ENCODE results near the gene ISY1. TPM values are rescaled to one million over a fixed set of nuclear protein-coding genes. Genes with fewer than 3 reads are reported as not detected.
"Not testable (repeated sequence)": the region's sequence is repeated elsewhere in the genome, so short reads cannot be mapped to it uniquely, and the experiment has no call there.

The ISY1 gene
- 10 to 100 TPM; 47.1 to 47.2 TPM for total RNA-seq
- 100 to 1,000 TPM; 101 to 119 (median 107) TPM for polyA plus RNA-seq
- total RNA-seq: 18.1 to 36.8 (median 31.7) reads per million in 6 experiments

DNA sequence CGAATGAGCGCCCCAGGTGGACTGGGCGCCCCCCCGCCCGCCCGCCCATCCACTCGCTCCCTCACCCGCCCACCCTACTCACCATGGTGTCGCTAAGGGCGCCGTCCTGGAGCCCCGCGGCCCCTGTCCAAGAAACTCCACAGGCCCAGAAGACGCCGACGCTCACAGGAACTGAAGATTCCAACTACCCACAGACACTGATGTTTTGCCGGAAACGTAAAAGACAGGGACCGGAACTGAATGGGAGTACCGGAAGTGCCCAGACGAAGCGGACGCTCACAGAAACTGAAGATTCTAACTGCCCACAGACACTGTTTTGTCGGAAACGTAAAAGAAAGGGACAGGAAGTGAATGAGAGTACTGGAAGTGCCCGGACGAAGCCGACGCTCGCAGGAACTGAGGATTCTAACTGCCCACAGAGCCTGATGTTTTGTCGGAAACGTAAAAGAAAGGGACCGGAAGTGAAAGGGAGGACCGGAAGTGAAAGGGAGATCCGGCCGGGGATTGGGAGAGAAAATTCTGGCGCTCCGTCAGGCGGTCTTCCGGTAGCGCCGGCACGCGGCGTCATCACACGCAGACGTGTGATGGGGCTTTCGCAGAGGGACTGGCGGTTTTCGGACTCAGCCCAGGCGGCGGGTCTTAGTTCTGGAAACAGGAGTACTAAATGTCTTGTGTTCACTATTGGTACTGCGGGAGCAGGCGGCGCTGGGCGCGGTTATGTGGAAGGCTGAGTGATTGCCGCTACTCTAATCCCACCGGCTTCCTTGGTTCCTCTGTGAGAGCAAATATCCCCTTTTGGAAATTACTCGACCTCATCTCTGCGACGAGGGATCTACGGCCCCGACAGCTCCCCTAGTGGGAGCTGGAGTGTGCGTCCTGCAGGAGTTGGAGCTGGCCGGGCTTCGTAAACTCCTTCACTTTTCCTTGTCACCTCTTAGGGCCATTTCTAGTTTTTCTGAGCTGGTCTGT is at the start of gene ISY1:
Gene ISY1 (minus strand): TSS at position 173 of the 969 bp plus-strand sequence. CDS start 88 bp downstream, at position 85.
- H3K4me1 Mint-ChIP-seq: peaks cover 12 to 48% (median 36%) of the 10 kb centered on the region in 4 donors

DNA sequence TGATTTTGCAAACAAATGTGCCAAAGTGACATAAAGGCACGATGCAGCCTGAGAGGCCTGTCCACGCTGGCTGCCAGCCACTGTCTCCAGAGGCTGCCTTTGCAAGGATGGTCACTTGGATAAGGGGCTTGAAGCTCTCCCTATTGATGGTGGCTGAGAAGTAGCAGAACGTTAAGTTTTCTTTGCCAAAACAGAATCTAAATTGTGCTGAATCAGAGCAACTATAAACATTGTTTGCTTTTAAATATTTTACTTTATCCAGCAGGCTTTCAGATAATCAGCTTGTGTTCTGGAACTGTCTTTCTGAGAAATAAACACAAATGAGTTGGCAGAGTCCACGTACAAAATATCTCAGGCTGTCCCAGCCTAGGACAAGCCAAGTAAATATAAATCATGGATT is 46.6 kb upstream of the ISY1 start:
- Mint-ChIP-seq H3K4me1 (peaks cover 0 to 3% (median 0%) of the 10 kb centered on the region in 4 donors), H3K27me3 (peaks cover 0 to 2% (median 0%) of the 10 kb centered on the region in 5 donors), H3K36me3 (no peaks in the 10 kb centered on the region), H3K4me3 (no peak overlapping the region), H3K9me3 (no peaks in the 10 kb centered on the region), H3K27ac (no peak overlapping the region)
- ATAC-seq: no peak
- DNase-seq: no peak
- POLR2A ChIA-PET: interaction anchor here (0.6 kb wide), 1 partner anchor 140 kb away, joined by 3 read pairs; no protein-coding TSS in a partner anchor

More for the DNA sequence above, at the start of gene ISY1:
- POLR2A ChIA-PET: interaction anchor here (0.6 to 2.6 kb wide), 15 partner anchors 10 to 191 kb away, joined by 3 to 44 read pairs (median 3); partner anchors contain the start of genes CNBP and COPG1
- peak; percentile 80 to 81 for ATAC-seq
- Mint-ChIP-seq H3K27ac (peak within 1 kb of the TSS; percentile 98 to 100 (median 99)), H3K4me3 (peak within 1 kb of the TSS; percentile 96 to 100 (median 98)), H3K36me3 (peaks cover 0 to 37% (median 8%) of the 10 kb centered on the region in 3 donors), H3K27me3 (no peaks in the 10 kb centered on the region), H3K9me3 (no peaks in the 10 kb centered on the region)
- DNase-seq: peak; percentile 74 to 93 (median 87)

DNA sequence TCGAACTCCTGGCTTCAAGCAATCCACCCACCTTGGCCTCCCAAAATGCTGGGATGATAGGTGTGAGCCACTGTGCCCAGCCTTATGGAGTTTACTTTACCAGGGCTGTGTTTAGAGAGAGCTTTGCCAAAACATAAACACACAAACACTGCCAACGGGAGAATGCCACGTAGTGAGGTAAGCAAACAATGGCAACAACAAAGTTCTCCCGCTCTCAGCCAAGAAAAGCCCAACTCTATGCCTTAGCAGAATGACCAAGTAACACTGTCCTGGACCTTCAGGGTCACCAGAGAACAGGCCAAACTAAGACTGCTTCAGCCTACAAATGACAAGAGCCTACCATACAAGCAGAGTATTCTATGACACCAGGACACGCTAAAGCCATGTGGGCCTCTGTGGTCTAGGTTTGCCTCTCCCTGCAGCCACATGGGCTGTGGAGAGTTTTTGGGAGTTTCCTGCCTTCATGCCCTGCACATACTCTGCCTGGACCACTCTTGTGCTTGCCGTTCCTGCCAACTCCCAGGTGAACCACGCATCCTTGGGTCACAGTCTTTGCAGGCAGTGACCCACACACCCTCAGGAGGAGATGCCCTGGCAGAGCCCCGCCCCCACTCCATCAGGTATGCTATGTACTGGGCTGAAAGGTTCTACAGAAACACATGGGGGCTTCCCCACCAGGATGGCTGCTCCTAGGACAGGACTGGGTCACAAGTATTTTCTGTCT is 44.4 kb upstream of the ISY1 start:
- no peak overlapping the region for H3K4me3 Mint-ChIP-seq
- DNase-seq: no peak
- H3K9me3 Mint-ChIP-seq: no peaks in the 10 kb centered on the region
- H3K27ac Mint-ChIP-seq: peak overlapping the region in 1 of 10 donors; percentile 66
- H3K27me3 Mint-ChIP-seq: peaks cover 0 to 1% (median 0%) of the 10 kb centered on the region in 5 donors
- H3K4me1 Mint-ChIP-seq: peaks cover 0 to 3% (median 0%) of the 10 kb centered on the region in 4 donors
- no peaks in the 10 kb centered on the region for H3K36me3 Mint-ChIP-seq
- ATAC-seq: no peak
- POLR2A ChIA-PET: no interaction called here

DNA sequence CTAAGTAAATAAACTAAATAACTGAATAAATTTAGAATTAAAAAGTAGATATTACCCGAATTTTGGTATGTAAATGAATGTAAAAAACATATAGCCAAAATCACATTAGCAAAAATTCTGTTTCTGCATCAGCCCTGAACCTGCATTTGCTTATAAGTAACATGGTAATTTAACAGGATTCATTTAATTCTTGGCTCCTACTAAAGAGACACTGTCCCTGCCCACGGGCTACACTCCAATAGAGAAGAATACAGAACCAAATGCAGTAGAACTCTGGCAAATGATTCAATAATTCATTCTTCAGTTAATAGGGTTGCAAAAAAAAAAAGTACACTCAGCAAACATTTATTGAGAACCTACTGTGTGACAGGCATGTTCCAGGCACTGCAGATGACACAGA is 43.6 kb upstream of the ISY1 start:
- no peak for ATAC-seq
- no peak overlapping the region for H3K4me3 Mint-ChIP-seq
- H3K9me3 Mint-ChIP-seq: no peaks in the 10 kb centered on the region
- no peak overlapping the region for H3K27ac Mint-ChIP-seq
- H3K4me1 Mint-ChIP-seq: no peaks in the 10 kb centered on the region
- no peaks in the 10 kb centered on the region for H3K36me3 Mint-ChIP-seq
- no peak for DNase-seq
- H3K27me3 Mint-ChIP-seq: no peaks in the 10 kb centered on the region
- POLR2A ChIA-PET: no interaction called here

DNA sequence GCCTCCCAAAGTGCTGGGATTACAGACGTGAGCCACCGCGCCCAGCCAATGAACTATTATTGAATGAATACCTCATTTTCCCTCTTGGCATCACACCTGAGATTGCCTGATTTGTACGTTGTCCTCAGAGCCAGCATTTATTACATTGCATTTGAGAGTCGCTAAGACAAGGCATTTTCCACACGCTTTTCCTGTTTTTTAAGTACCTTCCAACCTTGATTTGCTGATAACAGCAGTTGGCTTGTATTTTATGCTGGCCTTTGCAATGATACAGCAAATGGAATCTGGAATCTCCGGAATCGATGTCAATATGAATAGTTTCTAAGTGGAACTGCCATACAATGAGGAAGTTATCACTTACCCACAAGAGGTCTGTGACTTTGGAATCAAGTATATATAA is 38.5 kb upstream of the ISY1 start:
- Mint-ChIP-seq H3K9me3 (no peaks in the 10 kb centered on the region), H3K36me3 (no peaks in the 10 kb centered on the region), H3K27me3 (no peaks in the 10 kb centered on the region), H3K27ac (no peak overlapping the region), H3K4me3 (no peak overlapping the region), H3K4me1 (peaks cover 0 to 14% (median 0%) of the 10 kb centered on the region in 4 donors)
- DNase-seq (no peak), ATAC-seq (no peak)
- POLR2A ChIA-PET: no interaction called here

DNA sequence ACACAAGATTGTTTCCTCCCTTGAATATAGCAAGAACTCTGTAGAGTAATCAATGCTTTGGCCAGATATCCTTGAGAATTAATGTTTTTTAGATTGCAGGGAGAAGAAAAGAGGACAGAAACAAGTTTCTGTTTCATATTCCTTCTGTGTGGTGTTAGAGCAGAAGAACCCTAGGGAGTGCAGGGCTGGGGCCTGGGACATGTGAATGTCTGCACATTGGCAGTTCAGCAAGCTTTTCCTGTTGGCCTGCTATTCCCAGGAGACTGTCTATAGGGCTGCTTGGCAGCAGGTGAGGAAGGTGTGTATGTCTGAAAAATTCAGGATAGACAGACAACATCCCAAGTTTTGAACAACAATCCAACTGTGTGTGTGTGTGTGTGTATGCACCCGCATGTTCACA is 36.5 kb upstream of the ISY1 start:
- H3K36me3 Mint-ChIP-seq: no peaks in the 10 kb centered on the region
- H3K4me1 Mint-ChIP-seq: peaks cover 0 to 14% (median 0%) of the 10 kb centered on the region in 4 donors
- peak overlapping the region in 1 of 10 donors; percentile 7 for H3K27ac Mint-ChIP-seq
- no peaks in the 10 kb centered on the region for H3K9me3 Mint-ChIP-seq
- no peak overlapping the region for H3K4me3 Mint-ChIP-seq
- POLR2A ChIA-PET: no interaction called here
- no peaks in the 10 kb centered on the region for H3K27me3 Mint-ChIP-seq
- DNase-seq (no peak), ATAC-seq (no peak)

DNA sequence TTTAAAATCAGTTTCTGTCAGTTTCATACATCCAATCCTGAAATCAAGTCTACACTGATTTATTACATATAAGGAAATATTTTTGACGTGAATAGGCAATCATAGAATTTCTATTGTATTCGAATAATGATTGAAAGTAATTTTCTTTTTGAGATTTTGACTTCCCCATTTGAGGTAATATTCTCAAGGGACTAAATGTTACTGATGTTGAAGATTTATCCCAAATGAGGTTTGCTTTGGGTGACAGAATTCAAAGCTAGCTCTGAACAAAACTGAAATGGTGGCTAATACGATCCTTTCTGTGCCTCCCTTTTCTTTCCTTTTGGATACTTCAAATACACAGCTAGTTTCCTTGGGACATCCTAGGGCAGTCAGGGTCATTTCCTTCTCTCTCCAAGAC is 35.7 kb upstream of the ISY1 start:
- Mint-ChIP-seq H3K27me3 (no peaks in the 10 kb centered on the region), H3K4me1 (peaks cover 0 to 14% (median 0%) of the 10 kb centered on the region in 4 donors), H3K9me3 (no peaks in the 10 kb centered on the region), H3K36me3 (no peaks in the 10 kb centered on the region), H3K4me3 (no peak overlapping the region), H3K27ac (peak overlapping the region in 1 of 10 donors; percentile 19)
- no peak for DNase-seq
- POLR2A ChIA-PET: interaction anchor here (1.2 kb wide), 1 partner anchor 14 kb away, joined by 3 read pairs; no protein-coding TSS in a partner anchor
- ATAC-seq: no peak

DNA sequence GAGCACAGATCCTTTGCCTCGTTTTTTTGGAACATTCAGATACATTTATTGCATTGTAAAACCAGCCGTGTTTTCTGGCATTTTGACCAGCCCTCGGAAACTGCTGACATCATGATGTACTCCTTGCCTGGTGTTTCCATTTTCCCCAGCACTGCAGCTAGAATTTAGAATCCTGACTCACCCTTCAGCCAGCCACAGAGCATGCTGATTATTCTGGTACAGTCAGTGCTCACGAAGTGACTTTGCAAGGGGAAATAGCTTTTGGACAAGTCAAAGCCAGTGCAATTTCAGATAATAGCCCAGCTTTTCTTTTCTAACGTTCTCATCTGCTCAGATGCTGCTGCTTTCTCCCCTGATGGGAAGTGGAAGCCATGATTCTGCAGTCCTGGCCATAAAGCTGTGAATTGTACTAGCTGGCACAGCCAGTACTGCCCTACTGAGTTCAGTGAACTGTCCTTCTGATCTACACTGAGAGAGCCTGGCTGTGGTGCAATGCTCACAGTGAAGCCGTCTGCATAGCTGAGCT is 34.9 kb upstream of the ISY1 start:
- POLR2A ChIA-PET: interaction anchor here (1.2 kb wide), 1 partner anchor 14 kb away, joined by 3 read pairs; no protein-coding TSS in a partner anchor

DNA sequence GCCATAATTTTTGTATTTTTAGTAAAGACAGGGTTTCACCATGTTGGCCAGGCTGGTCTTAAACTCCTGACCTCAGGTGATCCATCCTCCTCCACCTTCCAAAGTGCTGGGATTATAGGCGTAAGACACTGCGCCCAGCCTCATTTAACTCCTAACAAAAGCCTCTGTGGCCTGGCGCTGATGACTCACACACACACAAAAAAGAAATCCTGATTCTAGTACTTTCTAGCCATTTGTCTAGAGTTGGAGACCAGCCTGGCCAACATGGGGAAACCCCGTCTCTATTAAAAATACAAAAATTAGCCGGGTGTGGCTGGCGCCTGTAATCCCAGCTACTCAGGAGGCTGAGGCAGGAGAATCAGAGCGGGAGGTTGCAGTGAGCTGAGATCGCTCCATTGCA is 28.9 kb upstream of the ISY1 start:
- H3K4me1 Mint-ChIP-seq, H3K4me3 Mint-ChIP-seq, H3K27ac Mint-ChIP-seq, DNase-seq, H3K27me3 Mint-ChIP-seq, ATAC-seq, H3K36me3 Mint-ChIP-seq, H3K9me3 Mint-ChIP-seq: not testable (repeated sequence)
- POLR2A ChIA-PET: interaction anchor here (0.8 kb wide), 1 partner anchor 8 kb away, joined by 3 read pairs; no protein-coding TSS in a partner anchor

More for the DNA sequence above, 34.9 kb upstream of the ISY1 start:
- no peak for ATAC-seq
- H3K4me3 Mint-ChIP-seq: no peak overlapping the region
- H3K4me1 Mint-ChIP-seq: peaks cover 0 to 14% (median 0%) of the 10 kb centered on the region in 4 donors
- DNase-seq: no peak
- no peaks in the 10 kb centered on the region for H3K36me3 Mint-ChIP-seq
- H3K27me3 Mint-ChIP-seq: no peaks in the 10 kb centered on the region
- H3K9me3 Mint-ChIP-seq: no peaks in the 10 kb centered on the region
- no peak overlapping the region for H3K27ac Mint-ChIP-seq

DNA sequence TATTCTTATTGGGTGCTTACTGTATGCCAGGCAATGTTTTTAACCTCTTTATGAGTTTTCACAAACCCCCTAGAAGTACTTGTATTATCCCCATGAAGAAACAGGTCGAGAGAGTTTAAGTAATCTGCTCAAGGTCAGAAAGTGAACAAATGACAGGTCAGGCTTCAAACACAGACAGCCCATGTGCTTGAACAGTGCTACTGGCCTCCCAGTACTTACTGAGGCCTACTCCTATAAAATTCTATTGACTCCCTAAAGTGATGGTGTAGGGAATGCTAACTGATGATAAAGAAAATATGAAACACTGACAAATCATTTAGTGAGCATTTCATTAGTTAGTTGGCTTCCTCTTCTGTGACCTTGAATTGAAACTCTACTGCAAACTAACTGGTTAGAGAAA is 27.0 kb upstream of the ISY1 start:
- H3K27ac Mint-ChIP-seq: peak overlapping the region in 2 of 10 donors; percentile 29 to 49

DNA sequence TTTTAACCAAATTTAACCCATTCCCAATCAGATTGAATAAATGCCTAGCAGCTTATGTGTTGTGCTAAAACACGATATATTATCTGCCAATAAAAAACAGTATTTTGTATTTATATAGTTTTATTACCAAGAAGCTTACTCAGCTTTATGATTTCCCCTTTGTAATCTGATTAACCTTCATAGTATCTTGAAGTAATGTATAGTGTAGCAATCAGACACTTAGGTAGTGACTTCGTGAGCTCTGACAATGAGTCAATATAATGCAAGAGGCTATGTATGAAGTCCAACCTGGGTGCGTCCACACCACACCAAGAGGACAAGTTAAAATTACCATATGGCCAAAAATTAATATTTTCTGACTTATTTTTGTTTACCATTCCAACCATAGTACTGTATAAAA is 24.9 kb upstream of the ISY1 start:
- Mint-ChIP-seq H3K4me1 (peaks cover 7 to 30% (median 21%) of the 10 kb centered on the region in 4 donors), H3K27me3 (no peaks in the 10 kb centered on the region), H3K36me3 (peaks cover 4 to 18% (median 7%) of the 10 kb centered on the region in 3 donors), H3K27ac (peak overlapping the region in 3 of 10 donors; percentile 9 to 81 (median 33)), H3K4me3 (peak overlapping the region in 2 of 10 donors; percentile 31 to 50), H3K9me3 (no peaks in the 10 kb centered on the region)
- ATAC-seq (no peak), DNase-seq (no peak)
- POLR2A ChIA-PET: interaction anchor here (0.6 to 1.7 kb wide), 8 partner anchors 54 to 214 kb away, joined by 3 to 10 read pairs (median 3); partner anchors contain the start of genes COPG1 and RAB43

More for the DNA sequence above, 27.0 kb upstream of the ISY1 start:
- Mint-ChIP-seq H3K4me1 (peaks cover 2 to 12% (median 9%) of the 10 kb centered on the region in 4 donors), H3K4me3 (no peak overlapping the region), H3K9me3 (no peaks in the 10 kb centered on the region), H3K36me3 (no peaks in the 10 kb centered on the region), H3K27me3 (no peaks in the 10 kb centered on the region)
- POLR2A ChIA-PET: no interaction called here
- no peak for ATAC-seq
- DNase-seq: no peak

Data from naive thymus-derived CD8-positive, alpha-beta T cell (primary cell).